ENCODE measurements around the gene CCR2.

- no peak for TF ChIP-seq CTCF (IDR thresholded peaks at IDR 0.05; ENCODE audit: poor library complexity, severe bottlenecking)
- TF ChIP-seq, protein P1, sequence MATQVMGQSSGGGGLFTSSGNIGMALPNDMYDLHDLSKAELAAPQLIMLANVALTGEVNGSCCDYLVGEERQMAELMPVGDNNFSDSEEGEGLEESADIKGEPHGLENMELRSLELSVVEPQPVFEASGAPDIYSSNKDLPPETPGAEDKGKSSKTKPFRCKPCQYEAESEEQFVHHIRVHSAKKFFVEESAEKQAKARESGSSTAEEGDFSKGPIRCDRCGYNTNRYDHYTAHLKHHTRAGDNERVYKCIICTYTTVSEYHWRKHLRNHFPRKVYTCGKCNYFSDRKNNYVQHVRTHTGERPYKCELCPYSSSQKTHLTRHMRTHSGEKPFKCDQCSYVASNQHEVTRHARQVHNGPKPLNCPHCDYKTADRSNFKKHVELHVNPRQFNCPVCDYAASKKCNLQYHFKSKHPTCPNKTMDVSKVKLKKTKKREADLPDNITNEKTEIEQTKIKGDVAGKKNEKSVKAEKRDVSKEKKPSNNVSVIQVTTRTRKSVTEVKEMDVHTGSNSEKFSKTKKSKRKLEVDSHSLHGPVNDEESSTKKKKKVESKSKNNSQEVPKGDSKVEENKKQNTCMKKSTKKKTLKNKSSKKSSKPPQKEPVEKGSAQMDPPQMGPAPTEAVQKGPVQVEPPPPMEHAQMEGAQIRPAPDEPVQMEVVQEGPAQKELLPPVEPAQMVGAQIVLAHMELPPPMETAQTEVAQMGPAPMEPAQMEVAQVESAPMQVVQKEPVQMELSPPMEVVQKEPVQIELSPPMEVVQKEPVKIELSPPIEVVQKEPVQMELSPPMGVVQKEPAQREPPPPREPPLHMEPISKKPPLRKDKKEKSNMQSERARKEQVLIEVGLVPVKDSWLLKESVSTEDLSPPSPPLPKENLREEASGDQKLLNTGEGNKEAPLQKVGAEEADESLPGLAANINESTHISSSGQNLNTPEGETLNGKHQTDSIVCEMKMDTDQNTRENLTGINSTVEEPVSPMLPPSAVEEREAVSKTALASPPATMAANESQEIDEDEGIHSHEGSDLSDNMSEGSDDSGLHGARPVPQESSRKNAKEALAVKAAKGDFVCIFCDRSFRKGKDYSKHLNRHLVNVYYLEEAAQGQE (IDR thresholded peaks at IDR 0.05; ENCODE audit: borderline replicate concordance) = no peak
- no peak for TF ChIP-seq EZH2 (IDR thresholded peaks at IDR 0.05; ENCODE audit: borderline replicate concordance, insufficient read depth, low read length, poor library complexity, severe bottlenecking)
- no peak for TF ChIP-seq SMC3 (conservative IDR thresholded peaks at IDR 0.05; ENCODE audit: poor library complexity)
- TF ChIP-seq EP300 (conservative IDR thresholded peaks at IDR 0.05; ENCODE audit: poor library complexity, severe bottlenecking) = no peak
Measured at GRCh38 chr3:46369151-46369550, 15.2 kb downstream of the CCR2 start.

Data from neural cell (in vitro differentiated cells).